HG02885 (cell line): ENCODE results near the gene HOXA13.

Experiments used
- ATAC-seq: cut with Tn5 transposase; IDR thresholded peaks from one replicate; pipeline ENCODE4 v1.9.1; 2021; ENCODE audit warnings: mild to moderate bottlenecking; ENCODE audit not compliant: unreplicated experiment, poor library complexity

The HOXA13 gene

DNA sequence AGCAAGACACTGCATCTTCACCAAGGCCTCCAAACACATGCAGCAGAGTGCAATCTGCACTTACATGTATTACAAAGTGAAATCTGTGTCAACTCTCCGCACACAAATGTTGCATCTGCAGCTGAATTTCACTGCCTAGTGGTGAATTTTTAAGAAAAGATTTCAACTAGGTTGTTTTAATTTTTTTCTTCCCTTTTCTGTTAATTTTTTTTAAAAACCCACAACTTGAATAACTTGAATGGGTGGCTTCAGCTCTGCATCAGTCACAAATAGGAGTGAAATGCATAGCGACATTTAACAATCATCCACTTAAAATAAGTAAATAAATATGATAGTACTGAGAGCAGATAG, 5.9 kb downstream of the HOXA13 start:
- no peak for ATAC-seq

DNA sequence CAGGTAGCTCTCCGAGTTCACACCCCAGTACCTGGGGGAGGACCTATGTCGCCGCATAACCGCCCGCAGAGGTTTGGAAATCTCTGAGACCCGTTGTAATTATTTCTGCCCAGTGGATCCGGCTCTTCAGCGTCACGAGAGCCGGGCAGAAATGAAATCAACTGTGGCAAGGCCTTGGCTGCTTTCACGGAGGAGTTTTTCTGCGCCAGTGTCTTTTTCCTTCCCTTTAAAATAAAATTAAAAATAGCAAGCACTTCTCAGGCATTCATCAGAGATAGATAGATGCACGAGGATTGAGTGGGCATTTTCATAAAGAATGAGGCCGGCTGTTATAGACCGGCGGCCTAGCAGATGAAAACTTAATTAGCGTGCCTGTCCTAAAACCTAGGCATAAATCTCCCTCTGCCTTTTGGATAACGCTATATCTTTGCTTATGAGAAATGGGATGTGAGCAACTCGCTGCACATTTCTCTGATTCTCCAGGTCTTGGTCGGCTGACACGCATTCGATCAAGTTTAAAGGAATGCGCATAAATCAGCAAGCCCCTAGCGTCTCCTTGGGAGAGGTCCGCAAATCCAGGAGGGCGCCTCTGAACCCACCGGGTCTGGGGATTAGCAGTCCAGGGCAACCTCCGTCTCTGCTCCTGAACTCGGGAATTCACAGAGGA, 6.4 kb downstream of the HOXA13 start:
- no peak for ATAC-seq

DNA sequence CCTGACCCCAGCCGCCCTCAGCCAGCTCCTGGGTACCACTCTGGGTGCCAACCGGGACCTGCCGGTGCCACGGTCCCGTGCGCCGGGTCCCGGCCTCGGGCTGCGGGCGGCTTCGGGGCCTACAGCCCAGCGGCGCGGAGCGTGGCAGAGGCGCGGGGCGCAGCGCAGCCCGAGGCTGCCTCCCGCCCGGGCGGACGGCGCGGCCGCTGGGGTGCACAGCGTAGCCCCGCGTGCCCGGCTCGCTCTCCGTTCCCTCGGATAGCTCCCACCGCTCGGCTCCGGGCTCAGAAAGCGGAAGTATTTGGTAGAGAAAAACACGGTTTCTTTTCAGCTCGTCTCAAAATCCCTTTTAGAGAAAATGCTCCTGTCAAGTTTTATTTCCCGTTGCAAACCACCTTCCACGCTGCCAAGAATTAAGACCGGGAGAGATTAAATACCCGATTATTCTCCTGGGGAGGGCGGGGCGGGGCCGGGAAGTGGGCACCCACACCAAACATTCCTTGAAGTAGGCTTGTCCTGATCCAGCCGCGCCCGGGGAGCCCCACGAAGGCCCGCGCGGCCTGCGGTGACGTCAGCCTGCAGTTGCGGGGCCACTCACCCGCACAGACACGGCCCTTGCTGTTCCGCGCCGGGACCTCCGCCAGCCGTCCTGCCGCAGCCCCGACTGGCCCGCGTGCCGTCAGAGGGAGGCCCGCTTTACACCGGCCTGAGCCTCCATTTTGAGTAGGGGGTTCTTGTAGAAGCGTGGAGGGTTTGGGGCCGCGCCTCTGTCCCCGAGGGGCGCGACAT, 7.2 kb downstream of the HOXA13 start:
- ATAC-seq, result no peak

DNA sequence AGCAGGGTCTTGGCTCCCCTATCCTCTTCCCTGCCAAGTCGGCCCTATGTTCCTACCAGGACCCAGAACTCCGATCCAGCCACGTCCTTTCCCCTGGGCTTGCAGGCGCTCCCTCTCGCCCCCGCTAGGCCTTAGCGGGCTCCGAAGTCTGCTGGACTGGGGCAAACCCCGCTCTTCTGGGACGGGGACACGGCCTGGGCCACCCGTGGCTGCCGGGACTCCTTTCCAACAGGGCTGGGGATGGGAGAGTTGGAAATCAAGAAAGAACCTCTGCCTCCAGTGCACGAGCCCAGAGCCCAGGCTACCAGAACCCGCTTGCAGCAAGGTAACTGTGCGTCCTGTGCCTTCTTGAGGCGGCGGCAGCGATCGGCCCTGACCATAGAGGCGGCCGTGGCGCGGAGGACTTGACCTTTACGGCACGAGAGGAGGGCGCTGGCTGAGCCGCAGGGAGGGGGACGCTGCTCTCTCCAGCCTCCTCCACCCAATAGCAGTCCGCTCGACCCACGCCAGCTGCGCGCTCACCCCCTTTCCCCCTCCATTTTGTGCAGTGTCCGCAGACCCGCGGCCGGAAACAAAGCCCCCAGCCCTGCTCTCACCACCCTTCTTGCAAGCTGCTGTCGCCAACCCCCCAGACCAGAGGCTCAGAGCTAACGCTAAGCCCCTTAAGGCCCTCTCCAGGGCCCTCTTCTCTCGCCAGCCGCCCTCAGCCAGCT, 7.9 kb downstream of the HOXA13 start:
- no peak for ATAC-seq

DNA sequence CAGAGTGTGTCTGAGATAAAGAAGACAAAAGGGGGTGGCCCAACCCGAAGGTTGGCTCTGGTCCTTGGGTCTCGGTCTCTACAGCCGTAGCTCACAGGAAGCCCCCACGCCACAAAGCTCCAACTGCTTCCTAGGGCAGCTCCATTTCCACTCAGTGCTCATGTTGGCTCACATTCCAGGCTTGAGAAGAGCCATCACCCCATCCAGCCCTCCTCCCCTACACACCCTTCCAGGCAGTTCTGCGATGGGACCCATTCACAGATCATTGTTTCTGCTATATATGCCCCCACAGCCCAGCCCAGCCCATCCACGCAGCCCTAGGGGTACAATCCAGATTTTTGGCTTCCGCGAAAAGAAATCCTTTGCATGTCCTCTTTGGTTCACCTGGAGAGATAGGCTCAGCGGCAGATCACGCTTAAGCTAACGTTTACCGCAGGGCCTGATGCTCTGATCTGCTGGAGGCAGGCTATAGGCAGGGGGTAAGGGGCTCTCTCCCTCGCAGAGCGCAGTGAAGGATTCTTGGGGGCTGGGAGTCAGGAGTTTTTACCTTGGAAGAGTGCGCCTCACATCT, 8.6 kb downstream of the HOXA13 start:
- no peak for ATAC-seq

DNA sequence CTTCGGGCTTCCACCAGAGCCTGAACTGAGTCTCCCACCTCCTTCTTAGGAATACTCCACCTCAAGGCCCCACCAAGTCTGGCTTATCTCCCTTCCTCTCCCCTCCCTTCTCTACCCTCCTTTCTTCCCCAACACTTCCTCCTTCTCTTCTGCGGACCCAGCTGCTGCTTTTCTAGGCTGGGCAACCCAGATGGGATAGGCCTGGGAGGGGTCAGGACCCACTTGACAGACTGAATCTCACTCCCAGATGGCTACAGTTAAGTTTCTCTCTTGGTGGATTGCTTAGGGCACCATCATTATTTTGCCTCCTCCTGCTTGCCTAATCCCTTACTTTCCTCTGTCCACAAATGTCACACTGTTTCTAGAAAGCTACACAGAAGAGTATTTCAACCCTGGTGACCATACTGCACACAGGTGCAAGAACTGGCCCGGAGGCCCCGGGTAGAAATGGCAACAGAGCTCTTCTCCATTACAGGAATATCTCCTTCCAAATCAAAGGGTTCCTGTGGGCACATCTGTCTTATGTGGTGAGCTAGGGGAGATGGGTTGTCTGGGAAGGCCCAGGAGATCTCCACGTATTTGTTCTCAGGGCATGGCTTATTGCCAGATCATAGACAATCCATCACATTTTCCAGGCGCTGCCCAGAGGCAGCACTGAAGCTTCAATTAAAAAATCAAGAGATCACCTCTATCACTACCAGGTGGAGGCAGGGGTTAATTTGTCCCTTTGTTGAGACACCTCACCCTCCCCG, 9.7 kb downstream of the HOXA13 start:
- no peak for ATAC-seq

DNA sequence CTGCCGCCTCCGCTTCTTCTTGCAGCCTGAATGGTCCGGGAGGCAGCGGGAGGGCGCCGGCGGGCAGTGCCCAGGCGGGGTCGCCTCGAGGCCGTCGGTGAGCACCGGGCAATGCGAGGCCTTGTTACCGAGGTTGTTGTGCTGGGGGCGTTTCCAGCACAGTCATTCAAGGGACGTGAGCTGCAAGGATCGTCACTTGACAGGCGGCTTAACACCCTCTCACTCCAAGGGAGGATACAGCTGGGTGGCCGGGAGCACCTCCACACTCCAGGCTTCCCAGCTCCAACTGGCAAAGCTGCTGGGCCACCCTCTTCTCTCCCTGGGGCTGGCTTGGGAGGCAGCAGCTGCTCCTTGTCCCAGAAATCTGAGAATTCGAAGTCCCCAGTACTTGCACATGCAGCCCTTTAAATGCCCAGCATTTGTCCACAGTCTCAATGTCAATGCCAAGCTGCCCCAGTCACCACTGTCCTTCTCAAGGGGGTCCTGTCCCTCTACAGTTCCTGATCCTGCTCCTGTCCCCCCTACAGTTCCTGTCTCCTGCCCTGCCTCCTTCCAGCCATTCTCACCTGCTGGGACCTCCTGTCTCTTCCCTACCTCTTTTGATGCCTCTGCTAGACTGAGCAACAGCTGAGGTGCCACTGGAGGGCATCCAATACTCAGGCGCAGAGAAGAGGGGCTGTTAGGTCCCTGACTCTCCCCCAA, 10.4 kb downstream of the HOXA13 start:
- no peak for ATAC-seq

DNA sequence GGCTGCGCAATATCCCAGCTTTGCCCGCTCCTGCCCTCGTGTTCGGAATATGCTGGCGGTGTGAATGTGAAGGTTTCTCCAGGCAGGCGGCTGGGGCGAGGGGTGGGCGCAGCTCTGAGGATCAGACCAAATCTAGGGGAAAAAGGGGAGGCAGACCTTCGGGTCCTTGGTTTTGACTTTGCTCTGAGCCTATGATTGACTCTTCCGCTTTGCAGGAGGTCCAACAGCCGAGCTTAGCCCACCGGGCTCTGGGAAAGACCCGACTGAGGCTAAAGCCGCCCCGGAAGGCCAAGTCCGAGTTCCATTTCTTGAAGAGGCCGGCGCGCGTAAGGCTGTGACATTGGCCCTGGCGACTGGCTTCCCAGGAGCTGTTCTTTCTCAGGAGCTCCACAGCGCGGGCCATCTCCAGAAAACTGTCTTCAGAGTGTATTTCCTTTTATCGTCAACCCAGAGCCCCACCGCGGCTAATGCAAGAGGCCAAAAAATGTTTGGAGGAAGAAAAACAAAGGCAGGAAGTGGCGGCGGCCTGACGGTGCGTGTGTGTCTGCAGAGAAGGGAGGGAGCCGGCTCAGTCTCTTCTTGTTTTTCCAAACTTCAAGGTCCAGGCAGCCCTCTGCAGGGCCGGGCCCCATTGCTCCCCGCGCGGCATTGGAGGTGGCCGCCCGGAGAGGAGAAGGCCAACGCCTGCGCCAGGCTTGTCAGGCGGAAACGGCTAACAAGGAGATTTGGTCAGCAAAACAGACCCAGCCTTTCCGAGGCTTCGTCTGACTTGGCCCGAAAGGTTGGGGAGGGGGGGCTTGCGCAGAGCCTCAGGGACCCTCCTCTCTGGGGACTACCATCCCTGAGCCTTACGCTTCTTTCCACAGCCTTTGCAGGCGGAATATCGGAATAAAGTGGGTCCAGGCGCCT, 11.3 kb downstream of the HOXA13 start:
- ATAC-seq, result no peak

DNA sequence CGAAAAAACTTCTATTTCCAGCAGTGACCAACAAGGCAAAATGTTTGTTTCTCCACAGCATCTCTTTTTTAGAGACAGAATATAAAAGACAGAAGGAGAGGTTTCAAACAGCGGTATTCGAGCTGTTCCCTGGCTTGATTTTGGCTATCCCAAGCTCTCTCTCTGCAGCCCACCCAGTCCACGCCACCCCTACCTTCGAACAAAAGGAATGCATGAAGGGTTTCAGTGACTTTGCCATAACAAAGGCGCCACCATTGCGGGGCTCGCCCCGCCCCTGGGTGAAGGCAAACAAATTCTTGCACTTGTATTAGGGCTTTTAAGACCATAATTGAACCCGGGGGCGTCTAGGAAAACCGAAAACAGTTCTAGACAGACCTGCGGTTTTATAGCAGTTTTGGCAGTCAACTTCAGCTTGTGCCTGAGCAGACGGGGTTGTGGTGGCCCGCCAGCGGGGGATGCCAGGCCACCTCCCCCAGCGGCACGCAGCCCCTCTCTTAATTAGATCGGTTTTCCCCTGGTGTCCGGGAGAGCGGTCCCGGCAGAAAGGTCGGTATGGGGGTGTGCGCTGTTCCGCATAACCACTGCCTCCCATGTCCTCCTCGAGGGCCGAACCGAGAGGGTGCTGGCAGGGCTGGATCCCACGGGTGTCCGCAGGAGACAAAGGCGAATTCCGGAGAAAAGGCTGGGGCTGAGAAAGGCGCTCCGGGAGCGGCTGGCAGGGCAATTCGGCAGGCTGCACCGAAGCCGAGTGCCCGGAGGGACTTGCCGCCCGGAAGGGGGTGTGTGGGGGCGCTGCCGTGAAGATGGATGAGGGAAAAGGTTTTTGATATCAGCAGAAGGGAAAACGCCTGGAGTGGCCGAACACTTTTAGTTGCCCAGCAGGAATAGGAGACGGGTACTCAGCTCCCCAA, 12.2 kb downstream of the HOXA13 start:
- no peak for ATAC-seq

DNA sequence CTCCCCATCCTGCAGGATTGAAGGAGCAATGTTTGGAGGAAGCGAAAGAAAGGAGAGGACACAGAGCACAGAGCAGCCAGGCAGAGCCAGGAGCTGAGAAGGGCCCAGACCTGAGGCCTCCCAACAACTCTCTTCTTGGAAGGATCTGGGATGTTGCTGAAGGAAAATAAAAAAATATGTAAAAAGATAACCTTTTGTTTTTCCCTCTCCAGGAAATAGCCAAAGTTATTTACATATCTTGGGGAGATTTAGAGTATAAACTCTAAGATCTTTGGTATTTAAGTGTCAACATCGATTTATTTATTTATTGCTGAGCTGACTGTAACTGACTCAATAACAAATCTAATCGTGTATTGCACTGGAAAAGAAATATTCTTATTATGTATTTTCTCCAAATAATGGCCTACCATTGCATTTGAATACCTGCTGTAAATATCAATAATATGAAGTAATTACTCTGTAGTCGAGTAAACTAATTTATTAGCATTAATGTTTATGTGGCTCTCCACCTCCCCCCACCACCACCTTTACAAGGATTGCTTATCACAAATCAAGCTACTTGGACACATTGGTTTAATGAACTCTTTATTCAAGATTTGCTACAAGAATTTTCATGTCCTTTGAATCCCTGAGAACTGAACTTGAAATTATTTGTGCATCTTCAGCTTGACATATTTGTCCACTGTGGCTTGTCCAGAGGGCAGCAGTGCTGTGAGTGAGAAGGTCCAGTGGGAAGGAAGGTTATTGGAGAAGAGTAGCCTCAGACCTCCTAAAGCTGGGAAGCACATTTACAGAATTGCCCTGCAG, 13.0 kb downstream of the HOXA13 start:
- no peak for ATAC-seq

DNA sequence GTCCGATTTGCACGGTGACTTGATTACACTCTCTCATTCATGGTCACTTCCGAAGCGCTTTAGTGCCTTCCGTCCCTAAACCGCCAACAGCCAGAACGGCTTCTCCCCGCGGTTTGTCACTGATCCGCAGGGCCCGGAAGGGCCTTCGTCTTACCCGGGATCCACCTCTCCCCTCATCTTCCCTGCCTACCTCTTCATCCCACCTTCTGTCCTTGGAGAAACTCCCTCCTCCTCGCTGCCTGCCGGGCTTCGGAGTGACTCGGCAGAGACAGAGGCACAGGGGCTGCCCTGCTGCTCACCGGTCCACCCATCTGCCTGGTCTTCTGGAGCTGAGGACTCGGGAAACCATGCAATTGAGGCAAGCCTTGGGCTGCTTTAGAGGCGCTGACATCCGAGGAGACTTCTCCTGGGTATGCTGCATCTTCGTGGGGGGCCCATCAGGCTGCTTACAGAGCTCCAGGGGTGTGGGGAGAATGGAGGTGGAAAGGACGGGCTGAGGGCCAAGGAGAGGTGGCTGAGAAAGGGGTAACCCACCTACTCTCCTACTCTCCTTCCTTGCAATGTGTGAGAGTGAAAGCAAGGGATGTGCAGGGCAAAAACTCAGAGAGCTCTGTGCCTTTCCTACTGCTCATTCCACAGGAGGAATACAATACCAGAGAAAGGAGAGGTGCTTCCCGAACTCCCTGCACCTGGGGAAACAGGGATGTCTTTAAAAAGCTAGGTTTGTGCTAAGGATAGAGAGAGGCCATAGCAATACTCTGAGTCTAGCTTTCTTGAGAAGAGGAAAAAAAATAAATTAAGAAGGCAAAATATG, 13.8 kb downstream of the HOXA13 start:
- ATAC-seq, result no peak

DNA sequence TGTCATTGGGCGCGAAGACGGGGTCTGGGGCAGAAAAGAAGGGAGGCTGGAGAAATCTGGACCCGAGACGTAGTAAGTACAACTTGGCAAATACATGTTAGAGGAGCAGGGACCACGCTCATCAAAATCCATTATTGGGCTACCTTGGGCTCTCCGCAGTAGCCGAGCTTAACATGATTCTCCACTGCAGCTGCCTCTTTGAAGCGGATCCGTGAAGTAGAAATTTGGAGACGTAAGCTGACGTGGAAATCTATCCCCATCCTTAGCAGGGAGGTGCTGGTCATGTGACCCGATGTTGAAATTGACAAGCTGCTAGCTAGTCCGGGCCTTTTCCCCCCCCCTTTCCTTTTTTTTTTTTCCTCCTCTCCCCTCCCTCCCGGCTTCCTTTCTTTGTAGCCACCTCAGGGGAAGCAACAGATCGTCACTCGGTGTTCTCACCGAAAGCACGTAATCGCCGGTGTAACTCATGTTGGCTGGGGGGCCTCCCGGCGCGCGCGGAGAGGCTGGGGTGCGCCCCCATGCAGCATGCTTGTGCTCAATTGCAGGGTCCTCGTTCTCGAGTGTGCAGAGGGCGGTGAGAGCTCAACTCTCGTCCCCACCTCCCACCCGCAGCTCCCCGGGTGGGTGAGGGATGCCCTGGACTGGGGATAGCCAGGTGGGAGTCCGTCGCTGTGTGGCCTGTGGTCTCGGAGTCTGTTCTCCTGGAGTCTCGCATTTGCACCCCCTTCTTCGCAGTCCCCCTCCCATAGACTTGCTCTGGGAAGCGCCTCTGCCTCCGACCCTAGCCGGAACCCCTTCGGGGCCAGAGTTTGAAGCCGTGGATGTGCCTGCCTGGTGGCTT, 14.7 kb downstream of the HOXA13 start, which contains the start of gene HOXA11:
Gene HOXA11 (minus strand): TSS at position 220 of the 841 bp plus-strand sequence. CDS start 88 bp downstream, at position 132.
- ATAC-seq, result no peak

DNA sequence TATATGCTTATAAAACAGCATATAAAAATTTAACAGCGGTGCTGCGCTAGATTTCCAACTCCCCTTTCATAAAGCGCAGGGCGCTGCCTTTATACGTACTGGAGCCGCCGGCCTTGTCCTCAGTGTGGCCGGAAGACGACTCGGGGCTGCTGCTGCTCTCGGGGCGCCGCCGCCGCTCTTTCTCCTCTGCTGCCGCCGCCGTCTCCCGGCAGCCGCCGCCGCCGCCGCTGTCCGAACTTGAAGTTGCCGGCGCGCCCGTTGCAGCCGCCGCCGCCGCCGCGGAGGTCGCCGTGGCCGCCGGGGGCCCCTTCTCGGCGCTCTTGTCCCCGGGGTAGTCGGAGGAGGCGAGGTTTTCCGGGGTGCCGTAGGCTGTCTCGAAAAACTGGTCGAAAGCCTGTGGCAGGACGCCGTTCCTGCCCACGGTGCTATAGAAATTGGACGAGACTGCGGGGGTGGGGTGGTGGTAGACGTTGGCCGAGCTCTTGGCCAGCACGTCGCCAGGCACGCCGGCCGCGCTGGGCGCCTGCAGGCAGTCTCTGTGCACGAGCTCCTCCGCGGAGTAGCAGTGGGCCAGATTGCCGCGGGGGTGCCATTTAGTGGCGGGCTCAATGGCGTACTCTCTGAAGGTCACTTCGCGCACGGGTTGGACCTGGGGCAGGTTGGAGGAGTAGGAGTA, 15.4 kb downstream of the HOXA13 start:
- ATAC-seq, result peak; percentile 67

DNA sequence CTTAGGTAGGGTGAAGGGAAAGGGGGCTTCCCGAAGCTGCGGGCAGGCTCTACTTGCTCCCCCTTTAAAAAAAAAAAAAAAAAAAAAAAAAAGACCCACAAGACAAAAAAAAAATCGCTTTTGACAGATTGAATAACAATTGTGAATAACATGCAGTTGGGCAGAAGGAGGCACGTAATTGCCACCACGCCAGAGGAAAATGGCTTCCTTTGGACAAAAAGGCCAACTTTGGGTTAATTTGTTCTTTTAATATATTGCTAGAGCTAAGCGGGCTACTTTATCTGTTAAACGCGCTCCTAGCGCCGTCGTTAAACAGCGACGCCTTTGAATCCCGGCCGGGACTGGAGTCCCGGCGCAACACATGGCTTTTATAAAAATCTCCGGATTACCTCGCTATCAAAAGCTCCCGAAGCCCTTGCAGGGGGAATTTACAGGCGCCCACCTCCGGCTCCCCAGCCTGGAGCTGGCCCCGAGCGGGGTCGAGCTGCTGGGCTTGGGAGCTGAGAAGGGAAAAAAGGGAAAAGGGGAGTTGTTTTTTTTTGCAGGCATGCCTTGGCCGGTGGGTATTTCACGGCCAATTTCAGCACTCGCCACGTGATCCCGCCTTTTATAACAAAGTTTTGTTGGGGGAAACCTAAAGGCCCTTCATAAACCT, 16.1 kb downstream of the HOXA13 start:
- ATAC-seq, result no peak
